Activated naive CD4-positive, alpha-beta T cell (primary cell): Measurements from ENCODE around the gene BTBD2.
A peak's percentile ranks its signal among the peaks of the same experiment; 100 is the strongest.

Source experiments
- DNase-seq, 4 experiments: peaks; one replicate each; lab custom pipeline; 2025; lab: John Stamatoyannopoulos, UW

BTBD2 gene

GRCh38 chr19:2050991-2051772 lies 35.7 kb upstream of the BTBD2 start, which contains the start of gene MKNK2:
Gene MKNK2 (minus strand): TSS chr19:2051244. CDS start chr19:2050851, 393 bp downstream.
- peak; percentile 89 to 96 (median 94) for DNase-seq

DNA sequence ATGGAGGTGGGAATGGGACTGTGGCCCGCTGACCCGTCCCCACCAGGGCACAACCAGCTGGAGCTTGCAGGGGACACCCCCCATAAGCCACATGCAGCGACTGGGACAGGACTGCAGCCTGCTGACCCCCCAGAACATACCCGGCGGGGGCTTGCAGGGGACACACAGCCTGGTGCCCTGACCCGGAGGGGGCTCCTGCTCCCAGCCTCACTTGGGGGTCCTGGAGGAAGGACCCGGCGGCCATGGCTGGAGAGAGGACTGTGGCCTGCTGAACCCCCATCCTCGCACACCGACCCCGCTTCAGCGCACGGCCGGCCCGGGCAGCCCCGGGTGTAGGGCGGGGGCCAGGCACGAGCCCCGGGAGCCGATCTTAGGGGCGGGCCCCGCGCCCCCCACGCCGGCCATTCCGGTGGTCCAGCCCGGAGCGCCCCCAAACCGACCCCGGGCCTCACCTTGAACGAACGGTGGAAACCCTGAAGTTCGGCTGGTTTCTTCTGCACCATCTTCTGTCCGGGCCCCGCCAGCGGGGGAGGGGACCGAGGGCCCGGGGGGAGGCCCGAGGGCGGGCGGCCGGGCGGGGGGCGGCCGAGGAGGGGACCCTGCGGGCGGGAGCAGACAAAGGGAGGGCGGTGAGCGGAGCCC lies 35.0 kb upstream of the BTBD2 start:
- peak in 1 of 4 experiments; percentile 53 for DNase-seq

DNA sequence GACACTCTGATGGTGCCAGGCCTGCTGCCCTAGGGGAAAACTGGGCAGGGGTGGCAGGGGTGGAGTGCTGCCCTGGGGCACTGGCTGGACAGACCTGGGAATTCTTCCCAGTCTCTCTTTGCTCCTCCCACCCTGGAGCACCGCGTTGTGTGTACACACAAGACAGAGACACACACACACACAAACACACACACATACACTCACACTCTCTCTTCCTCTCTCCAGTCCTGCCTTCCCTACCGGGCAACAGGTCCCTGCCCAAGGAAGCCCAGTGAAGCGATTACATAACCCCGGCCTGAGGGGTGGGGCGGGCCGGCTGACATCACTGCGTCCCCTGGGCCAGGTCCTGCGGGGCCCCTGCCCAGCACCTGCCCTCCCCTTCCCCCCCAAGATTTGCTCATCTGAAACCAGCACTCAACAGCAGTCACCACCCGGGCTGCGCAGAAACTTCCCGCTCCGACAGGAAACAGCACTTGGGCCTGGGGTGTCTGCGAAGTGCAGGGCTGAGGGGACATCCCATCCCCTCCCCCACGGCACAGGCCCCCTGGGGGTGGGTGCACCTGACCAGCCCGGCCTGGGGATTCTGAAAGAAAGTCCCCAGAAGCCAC lies 34.3 kb upstream of the BTBD2 start:
- peak in 2 of 4 experiments; percentile 45 to 57 for DNase-seq

DNA sequence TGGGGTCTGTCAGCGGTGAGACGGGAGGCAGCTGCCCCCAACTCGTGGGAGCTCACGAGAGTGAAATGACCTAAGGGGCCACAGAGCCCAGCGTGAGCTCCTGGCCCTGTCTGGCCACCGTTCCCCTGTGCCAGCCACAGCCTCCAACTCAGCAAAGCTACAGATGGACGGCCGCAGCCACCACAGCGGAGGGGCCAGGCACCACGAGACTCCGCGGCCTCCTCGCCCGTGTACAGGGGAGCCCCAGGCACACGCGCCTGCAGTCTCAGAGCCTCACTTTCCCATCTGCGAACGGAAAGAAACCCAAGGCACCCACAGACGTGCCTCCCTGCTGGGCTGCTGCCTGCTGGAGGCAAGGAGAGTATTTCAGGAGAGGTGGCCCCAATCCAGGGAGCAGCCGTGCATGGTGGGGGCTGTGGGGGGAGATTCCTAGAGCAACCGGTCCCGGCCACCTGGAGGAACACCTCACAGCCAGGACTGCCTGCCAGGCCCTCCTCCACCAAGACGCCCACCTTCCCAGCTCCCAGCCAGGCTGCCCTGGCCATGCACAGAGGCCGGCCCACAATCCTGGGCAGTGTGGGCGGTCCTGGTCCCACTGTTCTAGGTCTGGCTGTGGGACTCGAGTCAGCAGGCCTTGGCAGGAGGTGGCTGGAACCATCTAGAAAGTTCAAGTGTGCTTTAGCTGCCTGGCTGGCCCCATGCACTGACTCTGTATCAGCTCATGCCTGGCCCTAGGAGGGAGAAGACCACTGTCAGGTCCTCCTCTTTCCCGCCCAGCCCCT lies 33.6 kb upstream of the BTBD2 start:
- DNase-seq, result no peak

GRCh38 chr19:2048104-2048958 lies 32.8 kb upstream of the BTBD2 start:
- DNase-seq, result no peak

GRCh38 chr19:2047449-2048103 lies 32.1 kb upstream of the BTBD2 start:
- DNase-seq, result no peak

GRCh38 chr19:2047076-2047448 lies 31.5 kb upstream of the BTBD2 start:
- DNase-seq, result no peak

DNA sequence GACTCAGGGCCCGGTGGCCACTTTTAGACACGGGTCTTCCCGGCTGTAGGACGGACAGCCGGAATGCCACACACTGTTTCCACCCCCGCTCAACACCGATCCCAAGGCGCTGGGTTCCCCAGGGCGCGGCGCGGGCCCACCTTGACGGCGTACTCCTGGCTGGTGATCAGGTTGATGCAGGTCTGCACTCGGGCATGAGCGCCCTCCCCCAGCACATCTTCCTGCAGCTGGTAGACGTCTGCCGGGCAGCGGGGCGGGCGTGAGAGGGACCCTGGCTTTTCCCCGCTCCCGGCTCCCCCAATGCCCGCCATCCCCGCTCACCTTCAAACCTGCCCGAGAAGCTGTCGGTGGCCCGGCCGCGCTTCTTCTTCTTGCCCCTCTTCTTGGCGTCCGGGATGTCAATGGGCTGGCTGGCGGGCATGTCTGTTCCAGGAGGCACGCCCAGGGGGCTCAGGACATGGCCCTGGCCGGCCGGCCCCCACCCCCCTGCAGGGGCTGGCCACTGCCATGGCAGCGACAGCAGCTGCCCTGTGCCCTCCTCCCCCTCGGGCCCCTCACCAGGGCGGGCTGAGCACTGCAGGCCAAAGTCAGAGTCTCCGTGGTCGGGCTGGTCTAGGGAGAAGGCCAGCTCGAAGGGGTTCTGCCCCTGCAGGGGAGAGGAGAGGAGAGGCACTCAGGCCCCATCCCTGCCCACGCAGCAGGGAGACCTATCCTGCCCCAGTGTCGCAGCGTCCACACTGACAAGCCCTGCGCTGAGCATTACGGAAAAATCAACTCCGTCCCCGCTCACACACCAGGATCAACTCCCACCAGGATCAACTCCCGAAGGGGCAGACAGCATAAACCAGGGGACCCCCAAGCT lies 30.8 kb upstream of the BTBD2 start:
- no peak for DNase-seq

DNA sequence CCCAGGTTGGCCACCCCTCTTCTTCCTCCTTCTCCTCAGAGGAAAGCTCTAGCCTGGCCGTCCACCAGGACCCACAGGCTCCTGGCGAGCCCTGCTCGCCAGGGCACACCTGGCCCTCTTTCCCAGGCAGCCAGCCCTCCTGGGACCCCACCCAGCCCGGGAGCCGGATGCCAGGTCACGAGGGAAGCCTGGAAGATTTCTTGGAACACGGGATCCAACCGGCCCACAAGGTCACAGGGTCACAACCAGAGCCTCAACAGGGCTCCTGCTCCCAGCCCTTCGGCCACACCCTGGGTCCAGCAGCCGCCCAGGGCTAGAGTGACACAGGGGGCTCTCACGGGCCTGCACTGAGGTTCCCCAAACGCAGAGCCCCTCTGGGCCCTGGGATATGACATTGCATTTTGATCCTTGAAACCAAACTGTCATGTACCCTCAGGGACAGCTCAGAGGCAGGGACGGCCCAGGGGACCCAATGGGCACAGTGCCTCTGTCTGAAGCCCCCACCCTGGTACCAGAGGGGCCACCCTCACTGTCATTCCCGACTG lies 30.1 kb upstream of the BTBD2 start:
- no peak for DNase-seq

DNA sequence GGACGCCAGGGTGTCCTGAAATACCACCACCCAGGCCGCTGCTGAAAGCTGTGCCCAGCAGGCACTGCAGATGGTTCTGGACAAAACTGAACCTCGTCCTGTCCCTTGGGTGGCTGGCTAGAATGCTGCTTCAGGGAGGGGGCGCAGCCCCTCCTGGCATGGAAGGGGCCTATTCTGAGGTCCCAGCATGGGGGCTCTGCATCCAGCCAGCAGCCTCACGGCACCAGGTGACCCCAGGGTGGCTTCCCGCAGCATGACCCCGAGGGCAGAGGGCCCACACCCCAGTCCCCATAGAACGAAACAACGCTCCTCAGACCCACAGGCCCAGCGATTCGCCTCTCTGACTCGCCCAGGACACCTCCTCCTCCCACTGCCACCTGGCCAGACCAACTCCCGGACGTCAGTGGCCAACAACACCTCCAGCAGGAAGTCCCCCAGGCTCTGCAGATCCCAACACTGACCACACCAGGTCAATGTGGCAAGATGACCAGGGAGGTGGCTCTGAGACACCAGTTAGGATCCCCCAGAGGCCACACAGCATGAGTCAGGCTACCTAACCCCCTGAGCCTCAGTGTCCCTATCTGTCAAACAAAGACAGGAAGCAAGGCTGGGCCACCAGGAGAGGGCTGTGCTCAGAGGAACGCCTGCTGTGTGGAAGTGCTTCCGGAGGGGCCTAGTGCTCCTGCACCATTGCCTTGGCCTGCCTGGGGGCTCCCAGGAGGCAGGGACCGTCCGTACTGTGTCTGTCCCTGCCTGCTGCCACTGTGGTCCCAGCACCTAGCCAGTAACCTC lies 29.4 kb upstream of the BTBD2 start:
- DNase-seq, result no peak

- no peak for DNase-seq
These were observed 28.6 kb upstream of the BTBD2 start for GRCh38 chr19:2043961-2044708.

DNA sequence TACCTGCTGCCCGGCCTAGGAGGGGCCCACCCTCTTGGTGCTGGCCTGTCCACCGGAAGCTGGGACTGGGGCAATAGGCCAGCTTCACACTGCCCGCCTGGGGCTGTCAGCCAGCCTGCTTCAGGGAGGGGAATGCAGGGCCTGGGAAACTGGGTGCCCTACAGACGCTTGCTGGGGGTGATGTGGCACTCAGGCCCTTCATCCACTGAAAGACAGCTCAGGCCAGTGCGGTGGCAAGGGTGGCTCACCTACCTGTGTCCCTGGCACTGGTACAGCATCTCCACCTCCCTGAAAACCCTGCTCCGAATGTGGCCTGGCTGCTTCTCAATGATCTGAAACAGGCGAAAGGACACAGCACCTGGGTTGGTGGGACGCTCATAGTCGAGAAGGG lies 27.7 kb upstream of the BTBD2 start:
- DNase-seq, result no peak

DNA sequence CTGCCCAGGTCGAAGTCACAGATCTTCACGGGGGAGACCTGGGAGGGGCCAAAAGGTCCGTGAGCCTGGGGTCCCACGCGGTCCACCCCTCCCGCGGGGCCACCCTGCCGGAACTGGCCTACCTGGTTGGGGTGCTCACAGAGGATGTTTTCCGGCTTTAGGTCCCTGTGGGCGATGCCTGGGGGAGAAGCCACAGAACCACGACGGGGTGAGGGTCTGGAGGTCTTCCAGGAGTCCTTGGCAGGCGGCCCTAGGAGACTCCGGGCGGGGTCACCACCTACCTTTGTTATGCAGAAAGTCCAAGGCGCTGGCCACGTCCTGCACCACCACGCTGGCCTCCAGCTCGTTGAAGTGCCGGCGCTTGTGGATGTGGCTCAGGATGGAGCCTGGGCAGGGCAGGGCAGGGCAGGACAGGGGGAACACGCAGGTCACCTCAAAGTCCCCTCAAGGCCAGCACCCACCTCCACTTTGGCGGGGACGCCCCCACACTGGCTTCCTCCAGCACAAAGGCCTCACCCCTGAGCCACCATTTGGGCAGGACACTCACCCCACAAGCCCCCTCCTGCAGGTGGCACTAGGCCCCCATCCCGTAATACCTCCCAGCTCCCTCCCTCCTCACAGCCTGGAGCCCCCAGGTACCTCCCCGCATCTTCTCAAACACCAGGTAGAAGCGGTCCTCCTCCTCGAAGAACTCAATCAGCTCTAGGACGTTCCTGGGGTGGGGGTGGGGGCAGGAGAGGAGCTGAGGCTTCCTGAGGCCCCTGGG lies 27.2 kb upstream of the BTBD2 start:
- peak in 1 of 4 experiments; percentile 38 for DNase-seq

- DNase-seq, result peak; percentile 98 to 100 (median 99)
These were observed 26.4 kb upstream of the BTBD2 start for GRCh38 chr19:2041683-2042484.

- DNase-seq, result no peak
These were observed 25.8 kb upstream of the BTBD2 start for GRCh38 chr19:2041433-2041682.

DNA sequence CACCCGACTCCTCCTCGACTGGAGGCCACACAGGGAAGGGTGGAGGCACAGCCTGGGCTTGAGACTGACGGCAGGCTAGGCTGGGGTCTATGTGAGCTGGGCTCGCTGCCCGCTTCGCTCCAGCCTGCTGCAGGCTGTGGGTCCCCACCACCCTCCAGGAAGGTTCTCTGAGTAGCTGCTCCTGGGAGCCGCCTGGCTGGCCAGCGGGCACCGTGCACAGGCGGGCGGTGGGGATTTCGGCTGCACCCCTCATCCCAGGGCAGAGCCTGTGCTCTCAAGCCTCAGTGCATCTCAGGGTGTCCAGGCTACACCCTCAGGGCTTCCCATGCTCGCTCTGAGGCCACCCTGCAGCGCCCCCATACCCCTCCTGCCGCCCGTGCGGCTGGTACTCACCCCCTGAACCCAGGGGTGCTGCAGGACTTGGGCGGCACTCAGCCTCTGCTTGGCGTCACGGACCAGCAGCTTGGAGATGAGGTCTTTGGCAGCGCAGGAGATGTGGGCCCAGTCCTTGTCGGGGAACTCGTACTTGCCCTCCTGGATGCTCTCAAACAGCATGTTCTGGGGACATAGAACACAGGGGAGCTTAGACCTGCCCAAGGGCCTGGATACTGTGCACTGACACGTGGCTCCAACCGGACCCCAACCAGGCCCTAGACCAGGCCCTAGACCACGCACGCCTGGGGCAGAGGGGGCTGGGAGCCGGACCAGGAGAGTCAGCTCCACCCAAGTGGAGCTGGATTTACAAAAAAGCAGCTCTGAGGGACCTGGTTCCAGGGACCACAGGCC lies 25.3 kb upstream of the BTBD2 start:
- no peak for DNase-seq
